ENCODE data around the gene FCHSD1. TPM values are rescaled to one million over a fixed set of nuclear protein-coding genes. Genes with fewer than 3 reads are reported as not detected.

Gene FCHSD1
- total RNA-seq, 4 donors from 2014 or later = 10.7 to 53.4 (median 34.5) TPM

DNA sequence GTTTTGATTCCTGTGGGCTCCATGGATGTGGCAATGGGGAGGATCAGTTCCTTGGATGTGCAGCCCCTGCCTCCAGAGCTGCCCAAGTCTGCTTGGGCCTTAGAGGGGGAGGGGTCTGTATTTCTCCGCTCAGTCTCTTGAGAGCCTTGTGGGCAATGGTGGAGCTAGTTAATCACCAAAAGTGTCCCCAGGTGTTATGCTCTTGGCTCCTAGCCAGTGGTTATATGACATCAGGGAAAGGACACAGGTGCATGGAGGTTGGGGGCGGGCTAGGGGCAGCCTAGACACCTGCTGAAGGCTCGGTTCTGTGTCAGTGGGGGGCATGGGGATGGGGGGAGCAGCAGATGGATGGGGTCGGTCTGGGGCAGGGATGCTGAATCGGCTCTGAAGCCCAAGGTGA, 43.3 kb upstream of the FCHSD1 start:
- no peak for TF ChIP-seq POLR2A (IDR thresholded peaks at IDR 0.05)
- WGBS, 2 donors = 74 to 90% methylated on average over 5 of the region's 5 CpGs
- Histone ChIP-seq H3K9me3 (no peaks in the 10 kb centered on the region), H3K27me3 (peaks cover 0 to 34% of the 10 kb centered on the region in 2 donors), H3K4me1 (peaks cover 0 to 29% (median 7%) of the 10 kb centered on the region in 4 donors), H3K36me3 (no peaks in the 10 kb centered on the region), H3K27ac (peak overlapping the region in 1 of 4 donors; percentile 42), H3K4me3 (no peak overlapping the region)
- DNase-seq (ENCODE audit: low spot score in 2 of 2) = no peak

DNA sequence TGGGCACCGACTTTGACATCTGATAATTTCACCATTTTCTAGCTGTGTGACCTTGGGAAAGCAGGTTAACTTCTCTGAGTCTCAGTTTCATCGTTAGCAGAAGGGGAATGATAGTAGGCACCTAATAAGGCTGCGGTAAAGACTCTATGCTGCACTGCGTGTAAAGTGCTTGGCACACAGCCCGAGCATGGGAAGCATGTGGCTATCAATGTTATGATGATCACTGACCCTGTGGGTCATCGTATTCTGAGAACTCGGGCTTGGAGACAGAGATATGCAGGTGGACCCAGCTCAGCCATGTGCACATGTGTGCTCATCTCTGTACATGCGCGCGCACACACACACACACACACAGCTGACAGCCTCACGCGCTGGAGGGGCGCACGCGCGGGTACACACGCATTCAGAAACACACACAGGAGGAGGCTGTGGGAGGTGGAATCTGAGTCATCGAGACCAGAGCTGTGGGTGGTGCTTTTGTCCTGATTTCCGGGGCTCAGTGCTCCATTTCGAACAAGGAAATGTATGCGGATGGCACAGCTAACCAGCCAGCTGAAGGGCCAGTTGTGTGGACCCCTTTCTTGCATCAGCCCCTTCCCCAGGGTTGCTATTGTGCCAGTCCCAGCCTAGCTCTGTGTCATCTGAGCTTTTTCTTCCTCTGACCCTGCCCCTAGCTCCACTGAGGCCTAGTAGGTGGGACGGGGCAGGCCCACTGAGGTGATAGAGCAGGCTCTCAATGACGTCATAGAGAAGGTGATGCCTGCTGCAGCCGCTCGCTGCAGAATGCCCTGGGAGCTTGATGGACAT, 41.9 kb upstream of the FCHSD1 start:
- no peak overlapping the region for H3K4me3 ChIP-seq
- H3K27ac ChIP-seq = peak overlapping the region in 1 of 4 donors; percentile 74
- no peaks in the 10 kb centered on the region for H3K9me3 ChIP-seq
- H3K27me3 ChIP-seq = peaks cover 0 to 21% of the 10 kb centered on the region in 2 donors
- TF ChIP-seq, protein P1, sequence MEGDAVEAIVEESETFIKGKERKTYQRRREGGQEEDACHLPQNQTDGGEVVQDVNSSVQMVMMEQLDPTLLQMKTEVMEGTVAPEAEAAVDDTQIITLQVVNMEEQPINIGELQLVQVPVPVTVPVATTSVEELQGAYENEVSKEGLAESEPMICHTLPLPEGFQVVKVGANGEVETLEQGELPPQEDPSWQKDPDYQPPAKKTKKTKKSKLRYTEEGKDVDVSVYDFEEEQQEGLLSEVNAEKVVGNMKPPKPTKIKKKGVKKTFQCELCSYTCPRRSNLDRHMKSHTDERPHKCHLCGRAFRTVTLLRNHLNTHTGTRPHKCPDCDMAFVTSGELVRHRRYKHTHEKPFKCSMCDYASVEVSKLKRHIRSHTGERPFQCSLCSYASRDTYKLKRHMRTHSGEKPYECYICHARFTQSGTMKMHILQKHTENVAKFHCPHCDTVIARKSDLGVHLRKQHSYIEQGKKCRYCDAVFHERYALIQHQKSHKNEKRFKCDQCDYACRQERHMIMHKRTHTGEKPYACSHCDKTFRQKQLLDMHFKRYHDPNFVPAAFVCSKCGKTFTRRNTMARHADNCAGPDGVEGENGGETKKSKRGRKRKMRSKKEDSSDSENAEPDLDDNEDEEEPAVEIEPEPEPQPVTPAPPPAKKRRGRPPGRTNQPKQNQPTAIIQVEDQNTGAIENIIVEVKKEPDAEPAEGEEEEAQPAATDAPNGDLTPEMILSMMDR (IDR thresholded peaks at IDR 0.05) = no peak
- no peak for TF ChIP-seq POLR2A (IDR thresholded peaks at IDR 0.05)
- TF ChIP-seq EP300 (IDR thresholded peaks at IDR 0.05) = no peak
- WGBS, 2 donors = 57% methylated on average over 24 to 25 of the region's 25 CpGs
- no peaks in the 10 kb centered on the region for H3K36me3 ChIP-seq
- peaks cover 0 to 29% (median 7%) of the 10 kb centered on the region in 4 donors for H3K4me1 ChIP-seq
- no peak for DNase-seq (ENCODE audit: low spot score in 2 of 2)

DNA sequence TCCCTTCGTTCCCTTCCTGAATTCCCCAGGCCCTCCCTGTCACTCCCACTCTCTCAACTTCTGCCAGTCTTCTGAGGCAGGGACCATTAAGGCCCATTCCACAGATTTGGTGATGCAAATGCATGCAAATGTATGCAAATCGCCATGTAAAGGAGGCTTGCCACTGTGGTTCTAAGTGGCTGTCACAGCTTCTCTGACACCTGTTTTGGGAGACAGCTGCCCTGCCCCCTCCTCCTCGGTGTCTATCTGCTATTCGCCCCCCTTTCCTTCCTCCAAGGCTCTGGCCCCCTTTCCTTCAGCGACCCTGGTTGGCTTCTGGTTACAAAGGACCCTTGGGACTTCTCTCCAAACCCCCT, 41.3 kb upstream of the FCHSD1 start:
- Histone ChIP-seq H3K4me3 (peak overlapping the region in 2 of 4 donors; percentile 26 to 35), H3K36me3 (no peaks in the 10 kb centered on the region), H3K4me1 (peaks cover 0 to 29% (median 7%) of the 10 kb centered on the region in 4 donors), H3K27ac (peak overlapping the region in 1 of 4 donors; percentile 74), H3K27me3 (peaks cover 0 to 15% of the 10 kb centered on the region in 2 donors), H3K9me3 (no peaks in the 10 kb centered on the region)
- DNase-seq (ENCODE audit: low spot score in 2 of 2) = no peak
- TF ChIP-seq, protein P1 (IDR thresholded peaks at IDR 0.05) = no peak
- TF ChIP-seq POLR2A (IDR thresholded peaks at IDR 0.05) = no peak
- no peak for TF ChIP-seq EP300 (IDR thresholded peaks at IDR 0.05)
- WGBS, 2 donors = 24 to 28% methylated on average over 5 of the region's 5 CpGs

DNA sequence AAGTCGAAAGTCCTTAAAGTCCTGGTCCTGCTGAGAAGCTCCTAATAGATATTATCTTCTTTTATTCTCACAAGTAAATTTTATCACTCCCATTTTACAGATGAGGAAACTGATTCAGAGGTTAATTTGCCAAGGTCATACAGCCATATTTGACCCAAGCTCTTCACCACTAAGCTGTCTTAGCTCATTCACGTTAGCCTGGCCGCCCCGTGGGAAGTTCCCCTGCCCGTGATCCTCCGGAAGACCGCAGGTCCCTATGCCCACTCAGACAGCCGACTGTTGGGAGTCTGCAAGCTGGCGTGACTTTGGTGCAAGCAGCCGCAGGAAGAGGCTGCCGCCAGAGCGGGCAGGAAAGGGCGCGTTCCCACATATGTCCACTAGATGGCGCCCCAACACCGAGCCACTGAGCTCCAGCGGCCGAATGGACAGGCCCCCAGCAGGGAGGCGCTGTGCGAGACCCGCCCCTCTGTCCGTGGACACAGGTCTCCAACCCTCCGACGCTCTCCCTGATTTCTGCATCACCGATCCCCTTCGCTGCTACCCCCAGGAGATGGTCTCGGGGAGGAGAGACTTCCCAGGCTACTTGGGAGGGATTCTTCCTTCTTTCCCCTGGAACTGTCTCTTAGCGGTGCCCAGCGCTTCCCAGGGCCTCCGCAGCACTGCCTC, 40.8 kb upstream of the FCHSD1 start:
- peak; percentile 73 to 83 for DNase-seq (ENCODE audit: low spot score in 2 of 2)

DNA sequence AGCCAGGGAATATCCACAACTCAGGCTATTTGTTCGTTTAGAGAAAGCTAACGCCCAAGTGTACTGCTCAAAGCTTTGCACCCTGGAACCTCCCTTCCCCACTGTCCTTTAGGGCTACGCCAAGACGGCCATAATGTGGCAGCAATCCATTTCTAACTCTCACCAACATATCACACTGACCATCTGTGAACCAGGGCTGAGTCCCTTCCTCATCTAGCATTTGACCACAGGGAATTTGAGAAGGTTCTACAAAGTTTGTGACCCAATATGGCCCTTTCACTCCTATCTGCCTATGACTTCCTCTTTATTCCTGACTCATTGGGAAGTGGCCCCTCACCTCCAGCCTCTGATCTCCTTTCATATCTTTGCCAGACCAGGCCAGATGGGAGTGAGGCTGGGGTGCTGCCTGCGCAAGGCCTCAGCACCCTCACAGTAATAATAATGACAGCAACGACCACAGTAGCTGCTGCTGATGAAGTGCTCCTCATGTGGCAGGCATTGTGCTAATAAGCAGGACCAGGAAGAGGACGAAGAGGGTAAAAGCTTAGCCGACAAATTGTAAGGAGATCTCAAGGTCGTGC, 40.2 kb upstream of the FCHSD1 start:
- Histone ChIP-seq H3K36me3 (no peaks in the 10 kb centered on the region), H3K27ac (no peak overlapping the region), H3K4me1 (peaks cover 0 to 29% (median 7%) of the 10 kb centered on the region in 4 donors), H3K4me3 (no peak overlapping the region), H3K27me3 (peaks cover 0 to 6% of the 10 kb centered on the region in 2 donors), H3K9me3 (no peaks in the 10 kb centered on the region)
- TF ChIP-seq POLR2A (IDR thresholded peaks at IDR 0.05) (no peak), EP300 (IDR thresholded peaks at IDR 0.05) (no peak)
- TF ChIP-seq, protein P1 (IDR thresholded peaks at IDR 0.05) = no peak
- 71 to 77% methylated on average over 9 of the region's 9 CpGs for WGBS, 2 donors
- DNase-seq (ENCODE audit: low spot score in 2 of 2) = no peak

More for the DNA sequence above, 40.8 kb upstream of the FCHSD1 start:
- Histone ChIP-seq H3K36me3 (no peaks in the 10 kb centered on the region), H3K9me3 (no peaks in the 10 kb centered on the region), H3K27me3 (peaks cover 0 to 12% of the 10 kb centered on the region in 2 donors), H3K4me1 (peaks cover 0 to 29% (median 7%) of the 10 kb centered on the region in 4 donors), H3K27ac (peak overlapping the region in 1 of 4 donors; percentile 74), H3K4me3 (peak overlapping the region in 2 of 4 donors; percentile 26 to 35)
- 4 to 5% methylated on average over 22 to 30 of the region's 30 CpGs for WGBS, 2 donors
- TF ChIP-seq, protein P1 (IDR thresholded peaks at IDR 0.05) = peak; percentile 96 to 99 (median 99)
- no peak for TF ChIP-seq POLR2A (IDR thresholded peaks at IDR 0.05)
